GM12865 (cell line): ENCODE measurements around the gene USB1.

ENCODE experiments used
- DNase-seq: peaks from one replicate; pipeline ENCODE4 v3.0.0; 2010; ENCODE audit warnings: low read depth
- H3K4me3 ChIP-seq: 2 replicates; pipeline ENCODE4 v1.5.1; 2011; ENCODE audit warnings: mild to moderate bottlenecking, low read depth, low read length, control low read depth
- TF ChIP-seq, protein P1 (sequence below): IDR thresholded peaks from 2 replicates; pipeline ENCODE4 v1.5.1; 2011; ENCODE audit warnings: low read length, control low read depth, low read depth, inconsistent platforms; ENCODE audit not compliant: insufficient read depth; ENCODE audit errors: missing control alignments

Gene USB1

DNA sequence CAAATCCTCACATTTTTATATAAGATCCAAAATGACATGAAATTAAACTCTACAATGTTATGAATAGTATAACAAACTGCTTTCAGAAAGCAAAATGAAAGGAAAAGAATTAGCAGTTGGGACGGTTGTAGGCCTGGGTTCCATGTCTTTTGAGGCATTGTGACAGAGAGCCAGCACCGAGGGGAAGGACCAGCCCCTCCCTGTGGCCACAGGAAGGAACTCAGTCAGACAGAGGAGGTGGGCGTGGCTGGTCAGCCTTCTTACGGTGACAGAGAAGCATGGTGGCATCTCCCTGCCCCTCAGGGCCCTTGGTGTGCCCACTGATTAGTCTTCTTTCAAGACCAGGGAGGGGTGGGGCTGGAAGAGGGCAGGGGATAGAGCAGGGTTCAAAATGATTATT, 6.4 kb upstream of the USB1 start:
- no peak overlapping the region for H3K4me3 ChIP-seq
- DNase-seq, result peak; percentile 66
- TF ChIP-seq, protein P1, sequence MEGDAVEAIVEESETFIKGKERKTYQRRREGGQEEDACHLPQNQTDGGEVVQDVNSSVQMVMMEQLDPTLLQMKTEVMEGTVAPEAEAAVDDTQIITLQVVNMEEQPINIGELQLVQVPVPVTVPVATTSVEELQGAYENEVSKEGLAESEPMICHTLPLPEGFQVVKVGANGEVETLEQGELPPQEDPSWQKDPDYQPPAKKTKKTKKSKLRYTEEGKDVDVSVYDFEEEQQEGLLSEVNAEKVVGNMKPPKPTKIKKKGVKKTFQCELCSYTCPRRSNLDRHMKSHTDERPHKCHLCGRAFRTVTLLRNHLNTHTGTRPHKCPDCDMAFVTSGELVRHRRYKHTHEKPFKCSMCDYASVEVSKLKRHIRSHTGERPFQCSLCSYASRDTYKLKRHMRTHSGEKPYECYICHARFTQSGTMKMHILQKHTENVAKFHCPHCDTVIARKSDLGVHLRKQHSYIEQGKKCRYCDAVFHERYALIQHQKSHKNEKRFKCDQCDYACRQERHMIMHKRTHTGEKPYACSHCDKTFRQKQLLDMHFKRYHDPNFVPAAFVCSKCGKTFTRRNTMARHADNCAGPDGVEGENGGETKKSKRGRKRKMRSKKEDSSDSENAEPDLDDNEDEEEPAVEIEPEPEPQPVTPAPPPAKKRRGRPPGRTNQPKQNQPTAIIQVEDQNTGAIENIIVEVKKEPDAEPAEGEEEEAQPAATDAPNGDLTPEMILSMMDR, result peak; percentile 45

DNA sequence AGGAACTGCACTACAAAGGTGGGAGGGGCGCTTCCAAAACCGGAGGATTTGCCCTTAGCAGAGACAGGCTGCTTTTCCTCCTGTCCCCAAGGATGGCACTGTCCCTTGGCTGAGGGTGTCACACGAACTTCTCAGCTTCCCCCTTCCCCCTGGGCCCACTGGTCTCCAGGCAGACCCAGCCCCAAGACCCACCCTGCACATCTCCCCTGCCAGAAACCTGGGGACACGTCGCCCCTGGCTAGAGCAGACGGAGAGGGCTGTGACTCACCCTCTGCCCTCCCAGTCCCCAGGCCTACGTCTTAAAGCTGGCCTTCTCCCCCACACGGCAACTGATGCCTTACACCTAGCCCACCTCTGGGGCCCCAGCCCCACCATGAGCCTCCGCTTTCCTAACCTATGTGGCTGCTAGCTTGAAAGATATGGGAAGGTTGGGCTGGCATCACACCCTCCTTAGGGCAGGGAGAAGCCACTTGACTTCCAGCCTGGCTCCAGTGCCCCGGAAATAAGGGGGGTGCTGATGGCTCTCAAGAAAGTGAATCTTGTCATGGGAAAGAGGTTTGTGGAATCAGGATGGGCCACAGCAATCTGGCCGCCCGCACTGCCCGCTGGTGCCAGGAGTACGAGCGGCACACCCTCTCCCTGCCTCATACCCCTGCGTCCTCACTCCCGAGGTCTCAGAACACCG, 5.3 kb upstream of the USB1 start:
- H3K4me3 ChIP-seq, result no peak overlapping the region
- no peak for DNase-seq
- TF ChIP-seq, protein P1, result no peak

DNA sequence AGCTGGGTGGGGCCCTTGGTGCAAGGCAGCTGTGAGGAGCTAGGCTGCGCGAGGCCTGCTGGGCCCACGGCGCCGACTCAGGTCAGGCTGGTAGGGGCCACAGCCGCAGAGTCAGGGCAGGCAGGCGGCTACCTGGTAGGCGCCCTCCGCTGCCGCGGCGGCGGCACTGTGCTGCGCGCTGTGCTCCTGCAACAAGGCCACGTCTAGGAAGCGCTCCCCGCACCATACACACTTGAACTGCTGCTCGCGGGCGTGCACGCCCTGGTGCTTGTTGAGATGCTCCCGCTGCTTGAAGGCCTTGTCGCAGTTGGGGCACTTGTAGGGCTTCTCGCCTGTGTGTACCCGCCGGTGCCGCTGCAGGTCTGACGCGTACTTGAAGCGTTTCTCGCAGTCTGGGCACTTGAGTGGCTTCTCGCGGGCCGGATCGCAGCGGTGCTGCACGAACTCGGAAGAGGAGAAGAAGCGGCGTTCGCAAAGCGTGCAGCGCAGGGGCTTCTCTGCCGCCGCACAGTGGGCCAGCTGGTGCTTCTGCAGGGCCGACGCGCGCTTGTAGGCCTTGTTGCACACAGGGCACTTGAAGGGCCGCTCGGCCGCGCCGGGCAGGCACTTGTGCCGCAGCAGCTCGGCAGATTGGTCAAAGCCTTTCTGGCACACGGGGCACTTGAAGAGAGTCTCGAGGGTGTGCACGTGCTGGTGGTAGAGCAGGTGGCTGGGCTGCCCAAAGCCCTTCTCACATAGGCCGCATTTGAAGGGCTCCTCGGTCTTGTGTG, 4.6 kb upstream of the USB1 start:
- DNase-seq, result no peak
- no peak overlapping the region for H3K4me3 ChIP-seq
- TF ChIP-seq, protein P1, result no peak

DNA sequence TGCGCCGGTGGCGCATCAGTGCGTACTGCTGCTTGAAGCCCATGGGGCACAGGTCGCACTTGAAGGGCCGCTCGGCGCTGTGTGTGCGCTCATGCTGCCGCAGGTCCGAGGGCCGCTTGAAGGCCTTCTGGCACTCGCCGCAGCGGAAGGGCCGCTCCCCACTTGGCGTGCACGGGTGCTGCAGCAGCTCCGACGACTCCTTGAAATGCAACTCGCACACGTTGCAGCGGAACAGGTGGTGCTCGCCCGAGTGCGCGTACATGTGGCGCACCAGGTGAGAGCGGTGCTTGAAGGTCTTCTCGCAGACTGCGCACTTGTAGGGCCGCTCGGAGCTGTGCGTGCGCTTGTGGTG, 4.1 kb upstream of the USB1 start:
- H3K4me3 ChIP-seq, result no peak overlapping the region
- DNase-seq, result no peak
- TF ChIP-seq, protein P1, result no peak

DNA sequence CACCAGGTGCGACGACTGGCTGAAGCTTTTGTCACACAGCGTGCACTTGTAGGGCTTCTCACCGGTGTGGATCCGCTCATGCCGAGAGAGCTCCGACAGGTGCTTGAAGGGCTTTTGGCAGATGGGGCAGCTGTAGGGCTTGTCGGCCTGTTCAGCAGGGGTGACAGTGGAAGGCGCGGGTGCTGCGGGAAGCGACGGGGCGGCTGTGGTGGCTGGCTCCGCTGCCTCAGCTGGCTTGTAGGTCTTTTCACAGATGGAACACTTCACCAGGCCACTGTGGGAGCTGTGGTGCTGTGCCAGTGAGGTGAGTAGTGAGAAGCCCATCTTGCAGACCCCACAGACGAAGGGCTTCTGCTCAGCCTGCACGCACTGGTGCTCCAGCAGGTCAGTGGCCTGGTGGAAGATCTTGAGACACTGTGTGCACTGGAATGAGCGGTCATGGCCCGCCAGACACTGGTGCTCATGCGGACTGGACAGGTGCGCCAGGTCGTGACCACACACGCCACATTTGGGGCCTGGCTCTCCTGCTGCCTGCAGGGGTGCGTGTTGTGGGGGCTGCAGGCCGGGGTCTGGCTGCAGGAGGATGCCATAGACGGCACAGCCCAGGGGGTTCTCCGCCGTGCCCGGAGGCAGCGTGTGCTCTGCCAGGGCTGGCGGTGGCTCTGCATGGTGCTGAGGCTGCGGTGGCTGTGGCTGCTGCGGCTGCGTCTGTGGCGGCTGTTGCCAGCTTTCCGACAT, 3.5 kb upstream of the USB1 start:
- no peak overlapping the region for H3K4me3 ChIP-seq
- DNase-seq, result no peak
- TF ChIP-seq, protein P1, result no peak

DNA sequence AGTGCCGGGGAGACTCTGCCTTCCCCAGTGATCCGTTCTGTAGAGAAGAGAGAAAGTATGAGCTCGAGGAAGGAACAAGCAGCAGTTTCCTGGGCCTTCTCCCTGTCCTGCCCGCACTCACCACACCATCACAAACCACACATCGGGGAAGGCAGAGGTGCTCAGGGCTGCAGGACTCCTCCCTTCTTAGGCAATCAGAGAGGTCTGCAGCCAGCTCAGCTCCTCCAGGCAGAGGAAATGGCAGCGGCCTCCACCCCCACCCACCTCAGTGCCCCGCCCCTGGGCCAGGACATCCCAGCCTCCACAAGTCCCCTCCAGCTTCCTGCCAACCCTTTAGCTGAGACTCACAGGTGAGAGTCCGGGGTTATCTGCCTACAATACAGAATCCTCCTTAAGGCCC, 2.7 kb upstream of the USB1 start:
- no peak overlapping the region for H3K4me3 ChIP-seq
- TF ChIP-seq, protein P1, result no peak
- no peak for DNase-seq

DNA sequence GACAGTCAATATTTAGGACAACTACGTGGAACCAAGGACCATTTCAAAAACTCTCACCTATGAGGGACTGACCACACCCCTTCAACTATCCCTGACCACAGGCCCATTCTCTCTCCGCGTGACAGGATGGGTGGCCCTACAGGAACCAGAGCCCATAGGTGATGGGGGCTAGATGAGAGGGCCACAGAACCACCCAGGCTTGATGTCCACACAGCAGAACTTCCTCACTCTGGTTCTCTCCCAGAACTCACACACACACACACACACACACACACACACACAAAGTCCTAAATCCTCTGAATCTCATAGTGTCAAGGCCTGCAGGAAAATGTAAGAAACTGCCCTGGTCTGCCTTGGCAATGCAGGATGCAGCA, 2.2 kb upstream of the USB1 start:
- no peak overlapping the region for H3K4me3 ChIP-seq
- DNase-seq, result no peak
- TF ChIP-seq, protein P1, result no peak
